Right hindlimb (tissue), 1 donor: ENCODE measurements around the gene DHCR7.
A peak's percentile ranks its signal among the peaks of the same experiment; 100 is the strongest.

Experiments
- DNase-seq: peaks from one replicate; pipeline ENCODE4 v3.0.0-alpha.2; 2018

The DHCR7 gene

GRCh38 chr11:71406681-71407080, 41.5 kb downstream of the DHCR7 start:
- no peak for DNase-seq

- DNase-seq, result no peak
Measured at GRCh38 chr11:71404209-71404608, 44.0 kb downstream of the DHCR7 start.

- no peak for DNase-seq
Measured at GRCh38 chr11:71402878-71403277, 45.3 kb downstream of the DHCR7 start.

DNA sequence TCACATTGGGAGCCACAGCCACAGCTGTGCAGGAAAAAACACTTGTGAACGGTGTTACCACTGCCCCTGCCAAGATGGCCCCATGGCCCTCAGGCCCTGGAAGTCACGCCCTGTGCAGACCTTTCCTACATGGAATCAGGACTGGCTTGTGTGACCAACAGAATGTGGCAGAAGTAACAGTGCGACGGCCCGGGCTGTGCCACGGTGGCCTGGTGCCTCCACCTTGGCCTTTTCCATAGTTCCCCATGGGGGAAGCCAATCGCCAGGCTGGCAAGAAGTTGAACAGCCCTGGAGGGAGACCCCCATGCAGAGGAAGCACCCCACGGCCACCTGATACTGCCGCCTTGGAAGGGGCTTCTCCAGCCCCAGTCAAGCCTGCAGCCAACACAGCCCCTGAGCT, 48.0 kb downstream of the DHCR7 start:
- DNase-seq, result no peak

GRCh38 chr11:71399341-71399740, 48.9 kb downstream of the DHCR7 start:
- no peak for DNase-seq

DNA sequence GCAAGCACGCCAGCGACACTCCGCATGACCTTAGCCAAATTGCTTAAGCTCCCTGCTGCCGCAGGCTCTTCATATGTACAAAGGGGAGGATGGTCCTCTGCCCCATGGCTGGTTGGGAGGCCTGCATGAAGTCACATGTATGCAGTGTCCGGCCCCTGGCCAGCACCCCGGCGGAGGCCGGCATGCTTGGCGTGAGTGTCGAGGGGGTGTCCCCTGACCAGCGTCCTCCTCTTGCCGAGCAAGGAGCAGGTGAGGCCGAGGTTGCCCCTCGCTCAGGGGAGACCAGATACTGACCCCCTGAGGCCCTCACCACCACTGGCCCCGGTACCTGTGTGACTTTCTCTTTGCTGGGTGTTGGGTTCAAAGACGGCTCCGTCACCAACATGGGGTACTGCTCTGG, 50.2 kb downstream of the DHCR7 start:
- no peak for DNase-seq

DNA sequence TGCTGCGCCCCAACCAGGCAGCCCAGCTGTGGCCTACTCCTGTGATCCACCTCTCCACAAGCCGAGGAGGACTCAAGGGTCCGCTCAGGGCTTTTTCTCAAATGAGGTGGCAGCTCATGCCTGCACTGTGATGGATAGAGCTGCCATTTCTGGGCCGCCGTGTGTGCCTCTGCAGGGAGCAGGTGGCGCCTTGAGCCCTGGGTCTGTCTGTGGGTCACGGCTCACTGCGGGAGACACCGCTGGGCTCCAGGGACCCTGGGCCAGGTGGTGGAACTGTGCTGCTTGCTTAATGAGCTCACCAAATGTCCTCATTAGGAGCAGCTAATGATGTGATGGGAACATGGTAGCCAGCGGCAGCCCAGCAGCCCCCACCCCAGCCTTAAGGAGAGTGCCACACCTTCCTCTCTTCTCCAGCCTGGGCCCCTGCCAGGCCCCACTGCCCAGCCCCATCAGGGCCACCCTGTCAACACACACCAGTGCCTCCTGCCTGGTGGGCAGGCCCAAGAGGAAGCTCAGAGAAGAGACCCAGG, 50.8 kb downstream of the DHCR7 start:
- no peak for DNase-seq

- no peak for DNase-seq
Measured at GRCh38 chr11:71396548-71397123, 51.6 kb downstream of the DHCR7 start.

DNA sequence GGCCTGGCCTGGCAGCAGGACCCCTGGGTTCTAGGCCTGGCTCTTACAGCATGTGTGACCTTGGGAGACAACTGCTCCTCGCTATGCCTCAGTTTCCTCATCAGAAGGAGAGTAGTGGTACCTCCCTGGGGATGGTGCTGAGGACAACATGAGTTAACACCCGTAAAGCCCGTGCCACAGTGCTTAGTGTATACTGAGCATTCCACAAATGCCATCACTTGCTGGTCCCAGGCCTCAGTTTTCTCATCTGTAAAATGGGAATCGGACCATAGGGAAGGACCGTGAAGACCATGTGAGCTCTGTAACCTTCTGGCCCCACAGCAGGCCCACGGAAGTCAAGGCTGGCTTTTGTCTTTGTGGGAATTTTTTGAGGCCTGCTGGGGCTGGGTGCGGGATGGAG, 52.4 kb downstream of the DHCR7 start:
- no peak for DNase-seq

DNA sequence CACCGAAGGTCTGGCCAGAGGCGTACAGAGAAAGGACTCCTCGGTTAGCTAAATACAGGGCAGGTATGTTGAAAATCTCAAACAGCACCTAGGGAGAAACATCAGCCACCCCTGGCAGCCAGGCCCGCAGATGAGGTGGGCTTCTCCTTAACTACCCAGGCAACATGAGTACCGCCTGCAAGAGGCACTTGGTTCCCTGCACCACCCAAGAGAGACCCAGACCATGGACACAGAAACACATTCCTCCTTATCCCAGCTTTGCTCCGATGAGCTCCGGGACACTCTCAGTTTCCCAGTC, 53.0 kb downstream of the DHCR7 start:
- DNase-seq, result no peak

DNA sequence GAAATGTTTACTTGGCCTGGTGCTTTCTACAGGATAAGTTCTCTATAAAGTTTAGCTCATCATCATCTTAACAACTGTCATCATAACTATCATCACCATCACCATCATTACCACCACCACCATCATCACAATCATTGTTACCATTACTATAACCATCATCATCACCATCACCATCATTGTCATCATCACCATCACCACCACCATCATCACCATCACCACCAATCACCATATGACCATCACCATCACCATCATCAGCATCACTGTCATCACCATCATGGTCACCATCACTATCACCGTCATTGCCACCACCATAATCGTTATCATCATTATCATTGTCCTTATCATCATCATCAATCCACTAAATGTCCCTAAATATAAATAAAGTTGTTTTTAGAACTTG, 54.9 kb downstream of the DHCR7 start:
- DNase-seq, result no peak

GRCh38 chr11:71391796-71392195, 56.4 kb downstream of the DHCR7 start:
- peak; percentile 76 for DNase-seq

- DNase-seq, result no peak
Measured at GRCh38 chr11:71391352-71391751, 56.8 kb downstream of the DHCR7 start.

GRCh38 chr11:71388637-71389235, 59.5 kb downstream of the DHCR7 start:
- no peak for DNase-seq

- DNase-seq, result no peak
Measured at GRCh38 chr11:71387784-71388636, 60.2 kb downstream of the DHCR7 start.

GRCh38 chr11:71387200-71387599, 61.0 kb downstream of the DHCR7 start:
- no peak for DNase-seq

- no peak for DNase-seq
Measured at GRCh38 chr11:71386202-71386601, 62.0 kb downstream of the DHCR7 start.

GRCh38 chr11:71385091-71385490, 63.1 kb downstream of the DHCR7 start:
- no peak for DNase-seq

- no peak for DNase-seq
Measured at GRCh38 chr11:71384561-71384960, 63.6 kb downstream of the DHCR7 start.
